ENCODE results near the gene RUNX2.

Gene RUNX2

DNA sequence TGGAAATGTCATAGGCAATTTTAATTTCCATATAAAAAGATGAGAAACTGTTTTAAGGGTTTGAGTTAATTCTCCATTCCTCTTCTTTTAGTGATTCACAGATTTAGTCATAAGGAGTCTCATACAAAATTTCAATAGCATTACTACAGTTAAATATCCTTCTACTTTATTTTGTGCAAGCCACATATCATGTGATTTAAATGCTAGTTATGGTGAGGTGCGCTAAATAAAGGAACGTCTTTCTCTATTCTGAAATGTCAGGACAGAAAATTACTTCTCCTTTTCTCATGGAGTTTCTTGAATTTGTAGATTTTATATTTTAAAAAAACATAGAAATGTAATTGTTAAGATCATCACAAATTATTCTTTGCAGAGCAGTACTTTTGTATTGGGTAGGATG lies 99.6 kb downstream of the RUNX2 start:
- no peak for DNase-seq (ENCODE audit: low spot score)
- TF ChIP-seq, protein P1, sequence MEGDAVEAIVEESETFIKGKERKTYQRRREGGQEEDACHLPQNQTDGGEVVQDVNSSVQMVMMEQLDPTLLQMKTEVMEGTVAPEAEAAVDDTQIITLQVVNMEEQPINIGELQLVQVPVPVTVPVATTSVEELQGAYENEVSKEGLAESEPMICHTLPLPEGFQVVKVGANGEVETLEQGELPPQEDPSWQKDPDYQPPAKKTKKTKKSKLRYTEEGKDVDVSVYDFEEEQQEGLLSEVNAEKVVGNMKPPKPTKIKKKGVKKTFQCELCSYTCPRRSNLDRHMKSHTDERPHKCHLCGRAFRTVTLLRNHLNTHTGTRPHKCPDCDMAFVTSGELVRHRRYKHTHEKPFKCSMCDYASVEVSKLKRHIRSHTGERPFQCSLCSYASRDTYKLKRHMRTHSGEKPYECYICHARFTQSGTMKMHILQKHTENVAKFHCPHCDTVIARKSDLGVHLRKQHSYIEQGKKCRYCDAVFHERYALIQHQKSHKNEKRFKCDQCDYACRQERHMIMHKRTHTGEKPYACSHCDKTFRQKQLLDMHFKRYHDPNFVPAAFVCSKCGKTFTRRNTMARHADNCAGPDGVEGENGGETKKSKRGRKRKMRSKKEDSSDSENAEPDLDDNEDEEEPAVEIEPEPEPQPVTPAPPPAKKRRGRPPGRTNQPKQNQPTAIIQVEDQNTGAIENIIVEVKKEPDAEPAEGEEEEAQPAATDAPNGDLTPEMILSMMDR (IDR thresholded peaks at IDR 0.05; ENCODE audit: extremely low read depth, missing control alignments): no peak

DNA sequence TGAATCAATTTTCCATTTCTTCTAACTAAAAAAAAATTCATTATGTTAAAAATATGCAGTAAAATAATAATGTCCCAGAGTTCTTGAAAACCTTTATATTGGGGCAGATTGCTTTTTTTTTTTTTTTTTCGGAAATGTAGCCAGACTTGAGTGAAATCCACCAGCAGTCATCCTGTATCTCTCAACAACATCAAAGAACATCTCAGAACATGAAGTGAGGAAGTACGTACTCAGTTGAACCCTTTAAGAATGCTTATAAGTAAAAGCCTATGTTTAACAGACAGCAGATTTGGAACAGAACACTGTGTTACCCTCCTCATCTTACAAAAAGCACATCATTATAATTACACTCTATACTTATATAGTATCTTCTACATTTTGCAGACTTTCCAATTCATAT lies 100.6 kb downstream of the RUNX2 start:
- TF ChIP-seq, protein P1 (IDR thresholded peaks at IDR 0.05; ENCODE audit: extremely low read depth, missing control alignments): no peak
- DNase-seq (ENCODE audit: low spot score): no peak

DNA sequence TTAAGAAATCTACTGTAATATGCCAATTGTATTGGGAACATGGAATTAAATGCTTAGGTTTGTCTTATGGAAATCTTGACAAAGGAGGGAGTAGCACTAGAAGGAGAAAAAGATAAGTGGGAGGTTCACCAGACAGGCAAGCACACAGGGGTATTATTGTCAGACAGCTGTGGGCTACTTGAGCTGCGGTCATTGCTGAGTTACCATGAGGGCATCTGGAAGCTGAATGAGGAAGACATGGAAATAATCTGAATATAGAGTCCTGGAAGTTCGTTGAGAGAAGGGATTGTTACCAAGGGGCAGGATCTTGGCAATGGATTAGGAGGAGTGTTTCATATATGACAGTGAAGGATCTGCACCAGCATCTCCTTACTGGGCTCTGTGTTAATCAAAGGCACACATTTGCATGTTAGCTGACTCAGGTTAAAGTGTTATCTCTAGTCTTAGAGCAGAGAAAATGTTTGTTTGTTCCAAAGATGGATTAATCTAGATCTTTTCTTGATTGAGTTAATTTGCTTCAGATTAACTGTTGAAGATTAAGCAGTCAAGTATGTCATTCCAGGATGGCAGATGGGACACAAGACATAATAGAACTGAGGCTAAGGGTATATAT lies 102.6 kb downstream of the RUNX2 start:
- TF ChIP-seq, protein P1 (IDR thresholded peaks at IDR 0.05; ENCODE audit: extremely low read depth, missing control alignments): no peak

DNA sequence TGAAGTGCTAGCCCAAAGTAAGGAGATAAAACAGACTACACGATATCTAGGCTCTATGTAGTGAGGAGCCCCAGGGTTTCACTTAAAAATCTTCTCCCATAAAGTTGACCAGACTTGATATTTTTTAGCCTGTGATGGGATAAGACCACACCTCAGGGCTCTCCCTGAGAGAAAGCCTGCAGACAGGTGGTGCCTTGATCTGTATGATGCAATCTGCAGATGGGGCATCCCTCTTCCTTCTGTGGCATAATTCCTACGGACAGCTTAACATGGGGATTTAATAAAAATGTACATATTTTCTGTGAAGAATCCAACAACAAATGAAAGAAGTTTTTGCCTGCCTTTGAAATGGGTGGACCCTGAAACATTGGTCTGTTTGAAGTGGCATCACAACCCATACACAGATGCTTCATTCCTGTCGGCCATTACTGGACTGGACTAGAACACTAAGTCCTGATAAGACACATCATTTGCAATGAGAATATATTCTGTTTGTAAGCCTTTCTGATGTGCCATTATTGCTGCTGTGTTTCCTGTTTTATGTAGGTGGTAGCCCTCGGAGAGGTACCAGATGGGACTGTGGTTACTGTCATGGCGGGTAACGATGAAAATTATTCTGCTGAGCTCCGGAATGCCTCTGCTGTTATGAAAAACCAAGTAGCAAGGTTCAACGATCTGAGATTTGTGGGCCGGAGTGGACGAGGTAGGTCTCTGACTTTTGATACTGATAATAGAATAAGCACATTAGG lies 103.4 kb downstream of the RUNX2 start:
- DNase-seq (ENCODE audit: low spot score): no peak
- TF ChIP-seq, protein P1 (IDR thresholded peaks at IDR 0.05; ENCODE audit: extremely low read depth, missing control alignments): no peak

More for the DNA sequence above, 102.6 kb downstream of the RUNX2 start:
- no peak for DNase-seq (ENCODE audit: low spot score)

DNA sequence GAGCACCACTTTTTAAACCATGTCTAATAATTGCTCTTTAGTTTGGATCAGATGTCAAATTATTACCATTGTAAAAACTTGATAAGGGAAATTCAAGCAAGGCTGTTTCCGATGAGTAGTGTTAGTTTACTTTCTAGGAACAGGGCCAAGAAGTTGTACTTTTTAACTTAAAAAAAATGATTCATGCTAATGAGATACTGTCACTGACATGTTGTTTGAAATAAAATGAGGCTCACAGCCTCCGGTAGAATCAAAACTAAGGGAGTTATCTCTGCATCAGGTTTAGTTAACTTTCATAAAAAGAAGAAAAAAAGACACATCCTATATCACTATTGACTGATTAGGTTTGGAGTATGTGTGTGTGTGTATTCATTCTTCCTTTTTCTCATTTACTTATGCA lies 104.8 kb downstream of the RUNX2 start:
- DNase-seq (ENCODE audit: low spot score): no peak
- TF ChIP-seq, protein P1 (IDR thresholded peaks at IDR 0.05; ENCODE audit: extremely low read depth, missing control alignments): no peak

DNA sequence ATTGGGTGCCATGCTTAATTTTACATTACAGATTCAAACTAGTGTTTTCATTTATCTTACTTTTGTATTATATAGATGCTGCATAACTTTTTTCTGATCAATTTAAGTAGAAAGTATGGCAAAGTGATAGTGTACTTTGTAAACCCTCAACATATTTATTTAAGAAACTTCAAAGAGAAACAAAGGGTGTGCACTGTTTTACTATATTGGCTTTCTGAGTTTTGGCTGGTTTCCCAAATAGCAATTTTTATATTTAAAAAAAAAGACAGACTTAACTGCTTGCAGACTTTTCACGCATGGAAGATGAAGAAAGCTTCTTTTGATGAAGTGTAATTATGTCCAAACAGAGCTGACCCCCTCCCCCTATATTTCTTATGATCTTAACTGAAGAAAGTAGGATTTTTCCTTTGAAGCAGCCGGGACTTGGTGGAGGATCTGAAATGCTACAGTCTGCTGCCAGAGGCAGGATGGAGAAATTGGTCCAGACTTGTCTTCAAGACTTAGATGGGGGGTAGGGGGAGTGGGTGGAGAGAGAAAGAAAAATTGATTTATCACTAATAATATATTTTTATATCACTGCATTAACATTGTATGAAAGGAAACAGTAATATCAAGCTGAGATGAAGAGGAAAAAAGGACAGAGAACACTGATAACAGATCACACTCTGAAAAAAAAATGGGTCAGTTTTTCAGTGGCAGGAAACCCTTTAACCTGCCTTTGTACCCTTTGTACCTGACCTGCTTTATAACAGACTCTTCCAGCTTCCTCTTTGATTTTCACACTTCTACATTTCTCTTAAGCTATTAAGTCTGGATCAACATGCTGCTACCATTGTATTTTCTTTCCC lies 105.6 kb downstream of the RUNX2 start:
- no peak for DNase-seq (ENCODE audit: low spot score)

More for the DNA sequence above, 105.6 kb downstream of the RUNX2 start:
- TF ChIP-seq, protein P1 (IDR thresholded peaks at IDR 0.05; ENCODE audit: extremely low read depth, missing control alignments): no peak
